ENCODE results near the gene EVC2. TPM values are rescaled to one million over a fixed set of nuclear protein-coding genes. Genes with fewer than 3 reads are reported as not detected.

Gene EVC2
- total and polyA plus RNA-seq, 2 of the 13 experiments (the other 11 are each of a cell fraction or from before 2014, with no cell fraction given) = not detected

DNA sequence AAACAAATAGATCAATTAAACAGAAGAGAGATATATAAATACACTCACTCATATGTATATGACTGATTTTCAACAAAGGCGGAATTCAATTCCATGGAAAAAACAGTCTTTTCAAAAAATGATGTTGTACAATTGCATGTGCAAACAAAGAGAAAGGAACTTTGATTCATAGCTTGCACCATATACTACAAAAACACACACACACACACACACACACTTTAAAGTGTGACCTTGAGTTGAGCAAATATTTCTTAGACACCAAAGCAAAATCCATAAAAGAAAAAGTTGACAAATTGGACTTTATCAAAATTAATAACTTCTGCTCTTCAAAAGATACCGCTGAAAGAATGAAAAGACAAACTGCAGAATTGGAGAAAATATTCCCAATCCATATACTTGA lies 168.8 kb downstream of the EVC2 start (continued):
- TF ChIP-seq, protein P1, sequence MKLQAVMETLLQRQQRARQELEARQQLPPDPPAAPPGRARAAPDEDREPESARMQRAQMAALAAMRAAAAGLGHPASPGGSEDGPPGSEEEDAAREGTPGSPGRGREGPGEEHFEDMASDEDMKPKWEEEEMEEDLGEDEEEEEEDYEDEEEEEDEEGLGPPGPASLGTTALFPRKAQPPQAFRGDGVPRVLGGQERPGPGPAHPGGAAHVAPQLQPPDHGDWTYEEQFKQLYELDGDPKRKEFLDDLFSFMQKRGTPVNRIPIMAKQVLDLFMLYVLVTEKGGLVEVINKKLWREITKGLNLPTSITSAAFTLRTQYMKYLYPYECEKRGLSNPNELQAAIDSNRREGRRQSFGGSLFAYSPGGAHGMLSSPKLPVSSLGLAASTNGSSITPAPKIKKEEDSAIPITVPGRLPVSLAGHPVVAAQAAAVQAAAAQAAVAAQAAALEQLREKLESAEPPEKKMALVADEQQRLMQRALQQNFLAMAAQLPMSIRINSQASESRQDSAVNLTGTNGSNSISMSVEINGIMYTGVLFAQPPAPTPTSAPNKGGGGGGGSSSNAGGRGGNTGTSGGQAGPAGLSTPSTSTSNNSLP (IDR thresholded peaks at IDR 0.05; ENCODE audit: low read depth, low read length) = peak; percentile 66
- TF ChIP-seq, protein P2, sequence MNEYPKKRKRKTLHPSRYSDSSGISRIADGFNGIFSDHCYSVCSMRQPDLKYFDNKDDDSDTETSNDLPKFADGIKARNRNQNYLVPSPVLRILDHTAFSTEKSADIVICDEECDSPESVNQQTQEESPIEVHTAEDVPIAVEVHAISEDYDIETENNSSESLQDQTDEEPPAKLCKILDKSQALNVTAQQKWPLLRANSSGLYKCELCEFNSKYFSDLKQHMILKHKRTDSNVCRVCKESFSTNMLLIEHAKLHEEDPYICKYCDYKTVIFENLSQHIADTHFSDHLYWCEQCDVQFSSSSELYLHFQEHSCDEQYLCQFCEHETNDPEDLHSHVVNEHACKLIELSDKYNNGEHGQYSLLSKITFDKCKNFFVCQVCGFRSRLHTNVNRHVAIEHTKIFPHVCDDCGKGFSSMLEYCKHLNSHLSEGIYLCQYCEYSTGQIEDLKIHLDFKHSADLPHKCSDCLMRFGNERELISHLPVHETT (CRISPR knock-in tag; conservative IDR thresholded peaks at IDR 0.05) = no peak
- no peak for TF ChIP-seq KAT7 (CRISPR knock-in tag; IDR thresholded peaks at IDR 0.05; ENCODE audit: borderline replicate concordance)
- TF ChIP-seq SOX13 (IDR thresholded peaks at IDR 0.05) = peak; percentile 37; the same call in 1 of the 2 replicates
- TF ChIP-seq SOX13 (CRISPR knock-in tag; conservative IDR thresholded peaks at IDR 0.05 in 1 of 2, IDR thresholded peaks at IDR 0.05 in 1 of 2) = peak in 1 of 2 experiments; percentile 75; a peak in 2 of 4 replicates
- TF ChIP-seq RXRA (CRISPR knock-in tag; IDR thresholded peaks at IDR 0.05) = no peak
- TF ChIP-seq, protein P3, sequence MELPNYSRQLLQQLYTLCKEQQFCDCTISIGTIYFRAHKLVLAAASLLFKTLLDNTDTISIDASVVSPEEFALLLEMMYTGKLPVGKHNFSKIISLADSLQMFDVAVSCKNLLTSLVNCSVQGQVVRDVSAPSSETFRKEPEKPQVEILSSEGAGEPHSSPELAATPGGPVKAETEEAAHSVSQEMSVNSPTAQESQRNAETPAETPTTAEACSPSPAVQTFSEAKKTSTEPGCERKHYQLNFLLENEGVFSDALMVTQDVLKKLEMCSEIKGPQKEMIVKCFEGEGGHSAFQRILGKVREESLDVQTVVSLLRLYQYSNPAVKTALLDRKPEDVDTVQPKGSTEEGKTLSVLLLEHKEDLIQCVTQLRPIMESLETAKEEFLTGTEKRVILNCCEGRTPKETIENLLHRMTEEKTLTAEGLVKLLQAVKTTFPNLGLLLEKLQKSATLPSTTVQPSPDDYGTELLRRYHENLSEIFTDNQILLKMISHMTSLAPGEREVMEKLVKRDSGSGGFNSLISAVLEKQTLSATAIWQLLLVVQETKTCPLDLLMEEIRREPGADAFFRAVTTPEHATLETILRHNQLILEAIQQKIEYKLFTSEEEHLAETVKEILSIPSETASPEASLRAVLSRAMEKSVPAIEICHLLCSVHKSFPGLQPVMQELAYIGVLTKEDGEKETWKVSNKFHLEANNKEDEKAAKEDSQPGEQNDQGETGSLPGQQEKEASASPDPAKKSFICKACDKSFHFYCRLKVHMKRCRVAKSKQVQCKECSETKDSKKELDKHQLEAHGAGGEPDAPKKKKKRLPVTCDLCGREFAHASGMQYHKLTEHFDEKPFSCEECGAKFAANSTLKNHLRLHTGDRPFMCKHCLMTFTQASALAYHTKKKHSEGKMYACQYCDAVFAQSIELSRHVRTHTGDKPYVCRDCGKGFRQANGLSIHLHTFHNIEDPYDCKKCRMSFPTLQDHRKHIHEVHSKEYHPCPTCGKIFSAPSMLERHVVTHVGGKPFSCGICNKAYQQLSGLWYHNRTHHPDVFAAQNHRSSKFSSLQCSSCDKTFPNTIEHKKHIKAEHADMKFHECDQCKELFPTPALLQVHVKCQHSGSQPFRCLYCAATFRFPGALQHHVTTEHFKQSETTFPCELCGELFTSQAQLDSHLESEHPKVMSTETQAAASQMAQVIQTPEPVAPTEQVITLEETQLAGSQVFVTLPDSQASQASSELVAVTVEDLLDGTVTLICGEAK (IDR thresholded peaks at IDR 0.05) = no peak
- TF ChIP-seq, protein P3 (CRISPR knock-in tag; IDR thresholded peaks at IDR 0.05) = no peak
- TF ChIP-seq PHF20 (CRISPR knock-in tag; IDR thresholded peaks at IDR 0.05) = no peak
- no peak for TF ChIP-seq PAWR (CRISPR knock-in tag; IDR thresholded peaks at IDR 0.05; ENCODE audit: borderline replicate concordance)
- TF ChIP-seq, protein P4, sequence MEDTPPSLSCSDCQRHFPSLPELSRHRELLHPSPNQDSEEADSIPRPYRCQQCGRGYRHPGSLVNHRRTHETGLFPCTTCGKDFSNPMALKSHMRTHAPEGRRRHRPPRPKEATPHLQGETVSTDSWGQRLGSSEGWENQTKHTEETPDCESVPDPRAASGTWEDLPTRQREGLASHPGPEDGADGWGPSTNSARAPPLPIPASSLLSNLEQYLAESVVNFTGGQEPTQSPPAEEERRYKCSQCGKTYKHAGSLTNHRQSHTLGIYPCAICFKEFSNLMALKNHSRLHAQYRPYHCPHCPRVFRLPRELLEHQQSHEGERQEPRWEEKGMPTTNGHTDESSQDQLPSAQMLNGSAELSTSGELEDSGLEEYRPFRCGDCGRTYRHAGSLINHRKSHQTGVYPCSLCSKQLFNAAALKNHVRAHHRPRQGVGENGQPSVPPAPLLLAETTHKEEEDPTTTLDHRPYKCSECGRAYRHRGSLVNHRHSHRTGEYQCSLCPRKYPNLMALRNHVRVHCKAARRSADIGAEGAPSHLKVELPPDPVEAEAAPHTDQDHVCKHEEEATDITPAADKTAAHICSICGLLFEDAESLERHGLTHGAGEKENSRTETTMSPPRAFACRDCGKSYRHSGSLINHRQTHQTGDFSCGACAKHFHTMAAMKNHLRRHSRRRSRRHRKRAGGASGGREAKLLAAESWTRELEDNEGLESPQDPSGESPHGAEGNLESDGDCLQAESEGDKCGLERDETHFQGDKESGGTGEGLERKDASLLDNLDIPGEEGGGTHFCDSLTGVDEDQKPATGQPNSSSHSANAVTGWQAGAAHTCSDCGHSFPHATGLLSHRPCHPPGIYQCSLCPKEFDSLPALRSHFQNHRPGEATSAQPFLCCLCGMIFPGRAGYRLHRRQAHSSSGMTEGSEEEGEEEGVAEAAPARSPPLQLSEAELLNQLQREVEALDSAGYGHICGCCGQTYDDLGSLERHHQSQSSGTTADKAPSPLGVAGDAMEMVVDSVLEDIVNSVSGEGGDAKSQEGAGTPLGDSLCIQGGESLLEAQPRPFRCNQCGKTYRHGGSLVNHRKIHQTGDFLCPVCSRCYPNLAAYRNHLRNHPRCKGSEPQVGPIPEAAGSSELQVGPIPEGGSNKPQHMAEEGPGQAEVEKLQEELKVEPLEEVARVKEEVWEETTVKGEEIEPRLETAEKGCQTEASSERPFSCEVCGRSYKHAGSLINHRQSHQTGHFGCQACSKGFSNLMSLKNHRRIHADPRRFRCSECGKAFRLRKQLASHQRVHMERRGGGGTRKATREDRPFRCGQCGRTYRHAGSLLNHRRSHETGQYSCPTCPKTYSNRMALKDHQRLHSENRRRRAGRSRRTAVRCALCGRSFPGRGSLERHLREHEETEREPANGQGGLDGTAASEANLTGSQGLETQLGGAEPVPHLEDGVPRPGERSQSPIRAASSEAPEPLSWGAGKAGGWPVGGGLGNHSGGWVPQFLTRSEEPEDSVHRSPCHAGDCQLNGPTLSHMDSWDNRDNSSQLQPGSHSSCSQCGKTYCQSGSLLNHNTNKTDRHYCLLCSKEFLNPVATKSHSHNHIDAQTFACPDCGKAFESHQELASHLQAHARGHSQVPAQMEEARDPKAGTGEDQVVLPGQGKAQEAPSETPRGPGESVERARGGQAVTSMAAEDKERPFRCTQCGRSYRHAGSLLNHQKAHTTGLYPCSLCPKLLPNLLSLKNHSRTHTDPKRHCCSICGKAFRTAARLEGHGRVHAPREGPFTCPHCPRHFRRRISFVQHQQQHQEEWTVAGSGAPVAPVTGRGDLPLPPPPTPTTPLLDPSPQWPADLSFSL (CRISPR knock-in tag; IDR thresholded peaks at IDR 0.05) = peak; percentile 87
